ENCODE measurements around the gene CEACAM8.
"Not testable (repeated sequence)": the region's sequence is repeated elsewhere in the genome, so short reads cannot be mapped to it uniquely, and the experiment has no call there.

CEACAM8 gene

GRCh38 chr19:42540071-42540553, 54.6 kb downstream of the CEACAM8 start:
- DNase-seq: no peak

DNA sequence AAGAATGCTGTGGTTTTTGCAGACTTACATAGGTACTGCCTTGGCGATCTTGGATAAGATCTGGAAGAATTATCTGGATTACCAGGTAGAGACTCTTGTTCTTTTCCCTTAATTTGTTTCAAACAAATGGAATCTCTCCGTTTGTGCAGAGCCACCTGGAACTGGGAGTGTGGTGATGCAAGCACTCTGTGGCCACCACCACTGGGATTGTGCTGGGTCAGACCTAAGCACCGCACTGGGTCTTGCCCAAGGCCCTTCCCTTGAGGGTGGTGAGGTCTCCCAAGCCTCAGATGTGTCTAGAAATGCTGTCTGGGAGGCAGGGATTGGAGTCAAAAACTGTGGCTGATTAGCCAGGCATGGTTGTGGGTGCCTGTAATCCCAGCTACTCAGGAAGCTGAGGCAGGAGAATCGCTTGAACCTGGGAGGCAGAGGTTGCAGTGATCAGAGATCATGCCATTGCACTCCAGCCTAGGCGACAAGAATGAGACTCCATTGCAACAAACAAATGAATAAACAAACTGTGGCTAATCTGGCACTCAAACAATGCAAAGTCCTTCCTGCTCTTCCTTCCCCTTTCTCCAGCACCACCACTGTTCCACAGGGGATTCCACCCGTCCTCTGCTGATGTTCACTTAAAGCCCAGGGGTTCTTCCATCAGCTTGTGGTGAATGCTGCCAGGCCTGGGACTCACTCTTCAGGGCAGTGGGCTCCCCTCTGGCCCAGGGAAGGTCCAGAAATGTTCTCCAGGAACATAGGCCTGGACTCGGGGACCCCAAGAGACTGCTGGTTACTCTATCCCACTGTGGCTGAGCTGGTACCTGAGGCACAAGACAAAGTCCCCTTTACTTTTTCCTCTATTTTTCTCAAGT, 55.6 kb downstream of the CEACAM8 start:
- DNase-seq: no peak

GRCh38 chr19:42535276-42535675, 59.4 kb downstream of the CEACAM8 start:
- not testable (repeated sequence) for DNase-seq

GRCh38 chr19:42534391-42534790, 60.3 kb downstream of the CEACAM8 start:
- no peak for DNase-seq

GRCh38 chr19:42532891-42533290, 61.8 kb downstream of the CEACAM8 start:
- no peak for DNase-seq

DNA sequence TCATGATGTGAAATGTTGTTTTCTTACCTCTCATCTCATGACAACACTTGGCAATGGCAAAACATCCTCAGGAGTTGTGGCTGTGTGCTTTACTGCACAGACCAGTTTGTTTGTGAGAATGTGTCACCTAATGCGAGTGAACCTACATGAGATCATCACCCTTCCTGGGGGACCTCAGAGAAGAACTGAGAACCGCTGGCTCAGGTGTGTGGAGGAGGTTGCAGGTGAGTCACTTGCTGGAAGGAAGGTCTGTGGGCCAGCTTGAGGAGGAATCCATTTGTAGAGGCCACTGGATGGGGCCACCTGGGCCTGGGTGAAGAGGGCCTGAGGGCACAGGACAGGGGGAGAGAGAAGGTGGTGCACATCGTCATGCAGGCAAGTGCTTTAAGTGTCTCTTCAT, 63.4 kb downstream of the CEACAM8 start:
- no peak for DNase-seq
